C4-2B (cell line): ENCODE results near the gene ATP10D.

Experiments used
- CTCF ChIP-seq: fragments of 450-650 bp; conservative IDR thresholded peaks from 2 replicates; pipeline ENCODE4 v1.5.1; 2017; ENCODE audit warnings: mild to moderate bottlenecking
- ZFX ChIP-seq: fragments of 450-650 bp; IDR thresholded peaks from 2 replicates; pipeline ENCODE4 v1.6.1; 2017

DNA sequence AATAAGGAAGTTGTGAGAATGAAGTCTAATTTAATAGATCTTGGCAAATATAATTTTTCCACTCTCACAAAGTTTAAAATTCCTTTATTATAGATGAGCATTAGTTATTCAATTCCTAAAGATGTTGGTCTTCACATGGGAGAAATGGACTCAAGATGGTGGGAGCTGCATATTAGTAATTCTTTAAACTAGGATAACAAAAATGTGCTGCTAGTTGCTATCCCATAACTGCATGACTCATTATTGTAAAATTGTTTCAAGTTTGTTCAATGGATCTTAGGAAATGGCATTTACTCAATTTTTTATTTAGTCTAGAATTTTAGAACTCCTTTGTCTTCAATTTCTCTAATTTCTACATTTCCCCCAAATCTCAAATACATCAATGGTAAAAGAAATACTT lies 155.8 kb downstream of the ATP10D start:
- TF ChIP-seq CTCF (no peak), ZFX (no peak)
